CD4-positive, alpha-beta memory T cell (primary cell): ENCODE measurements around the gene ERICH4. TPM values are rescaled to one million over a fixed set of nuclear protein-coding genes. Genes with fewer than 3 reads are reported as not detected.
A peak's percentile ranks its signal among the peaks of the same experiment; 100 is the strongest.
"Not testable (repeated sequence)": the region's sequence is repeated elsewhere in the genome, so short reads cannot be mapped to it uniquely, and the experiment has no call there.

Source experiments
- CTCF ChIA-PET: fragments of 350-600 bp; sonication (Branson Sonifier 250); formaldehyde crosslinking; loops from one replicate; lab custom pipeline; 2021; ENCODE audit warnings: inconsistent platforms; ENCODE audit not compliant: partially characterized antibody; lab: Charles Lee
- POLR2A ChIA-PET: fragments of 350-600 bp; sonication (Branson Sonifier 250); formaldehyde crosslinking; loops from one replicate; lab custom pipeline; 2021; ENCODE audit not compliant: partially characterized antibody; lab: Charles Lee
- DNase-seq, 5 donors: peaks; one replicate each; pipeline versions ENCODE4 v3.0.0 to v3.0.0-alpha.2; 2020 to 2022; ENCODE audit warnings: mixed read lengths in 1 of 5
- H3K27ac ChIP-seq: one replicate; pipeline ENCODE4 v1.7.0; 2013; ENCODE audit warnings: low read depth, low read length
- H3K27me3 ChIP-seq: 2 replicates; pipeline ENCODE4 v1.7.0; 2013; ENCODE audit warnings: mild to moderate bottlenecking, low read length, moderate library complexity; ENCODE audit not compliant: insufficient read depth
- H3K36me3 ChIP-seq: 2 replicates; pipeline ENCODE4 v1.7.0; 2013; ENCODE audit warnings: mild to moderate bottlenecking, low read length, moderate library complexity; ENCODE audit not compliant: insufficient read depth
- H3K4me1 ChIP-seq: 2 replicates; pipeline ENCODE4 v1.7.0; 2013; ENCODE audit warnings: mild to moderate bottlenecking, low read length, moderate library complexity; ENCODE audit not compliant: insufficient read depth
- H3K4me3 ChIP-seq, 2 donors: one replicate each; pipeline ENCODE4 v1.7.0; 2013; ENCODE audit warnings: low read length in 2 of 2, mild to moderate bottlenecking in 1 of 2
- H3K9me3 ChIP-seq, 2 donors: one replicate each; pipeline ENCODE4 v1.7.0; 2013; ENCODE audit warnings: low read length in 2 of 2, control low read depth in 1 of 2; ENCODE audit not compliant: control insufficient read depth in 1 of 2
- H3K27ac Mint-ChIP-seq, 7 donors: one replicate each; pipeline ENCODE4 v1.8.0; 2020 to 2021; ENCODE audit warnings: mixed read lengths in 7 of 7, mild to moderate bottlenecking in 6 of 7, inconsistent platforms in 3 of 7, moderate library complexity in 3 of 7
- H3K27me3 Mint-ChIP-seq, 2 donors: one replicate each; pipeline ENCODE4 v1.8.0; 2020 to 2021; ENCODE audit warnings: mixed read lengths in 2 of 2
- H3K36me3 Mint-ChIP-seq, 2 donors: one replicate each; pipeline ENCODE4 v1.8.0; 2020 to 2021; ENCODE audit warnings: mixed read lengths in 2 of 2, inconsistent platforms in 1 of 2, mild to moderate bottlenecking in 1 of 2
- H3K4me1 Mint-ChIP-seq, 4 donors: one replicate each; pipeline ENCODE4 v1.8.0; 2020 to 2021; ENCODE audit warnings: mixed read lengths in 4 of 4, mild to moderate bottlenecking in 1 of 4
- H3K4me3 Mint-ChIP-seq, 8 donors: one replicate each; pipeline ENCODE4 v1.8.0; 2020 to 2021; ENCODE audit warnings: mixed read lengths in 8 of 8, mild to moderate bottlenecking in 7 of 8, moderate library complexity in 6 of 8, inconsistent platforms in 3 of 8
- H3K9me3 Mint-ChIP-seq, 8 donors: one replicate each; pipeline ENCODE4 v1.8.0; 2020 to 2021; ENCODE audit warnings: mixed read lengths in 8 of 8, mild to moderate bottlenecking in 5 of 8, inconsistent platforms in 3 of 8, moderate library complexity in 1 of 8
- intact Hi-C: fragments of 100-400 bp; cut with micrococcal nuclease; formaldehyde crosslinking; loops from one replicate; pipeline ENCODE4 v1.15.1; 2023
- polyA plus RNA-seq, 2 donors: library from polyadenylated mRNA; unstranded; fragments of 300-500 nt; fragmentation: Illumina TruSeq; gene quantifications; one replicate each; pipeline ENCODE4 v1.2.3, GENCODE V29; 2021
- total RNA-seq, 2 experiments: library from RNA; stranded (reverse); gene quantifications; one replicate each; pipeline ENCODE4 v1.2.3, GENCODE V29; 2021

The ERICH4 gene
- total and polyA plus RNA-seq, 4 experiments from 2014 or later: not detected

GRCh38 chr19:41408846-41409245 lies 34.1 kb upstream of the ERICH4 start:
- peak overlapping the region in 2 of 7 donors; percentile 10 to 77 for H3K27ac Mint-ChIP-seq
- peaks cover 12 to 32% of the 10 kb centered on the region in 2 donors for H3K36me3 Mint-ChIP-seq
- CTCF ChIA-PET, H3K27me3 ChIP-seq, H3K4me3 Mint-ChIP-seq, H3K27me3 Mint-ChIP-seq, H3K4me1 ChIP-seq, H3K9me3 ChIP-seq, intact Hi-C loops, H3K9me3 Mint-ChIP-seq, H3K4me3 ChIP-seq, DNase-seq, H3K27ac ChIP-seq: not testable (repeated sequence)
- POLR2A ChIA-PET: interaction anchor here (1.4 to 2.1 kb wide), 2 partner anchors 12 to 51 kb away, joined by 3 to 4 read pairs; no protein-coding TSS in a partner anchor
- peaks cover 8 to 21% (median 15%) of the 10 kb centered on the region in 4 donors for H3K4me1 Mint-ChIP-seq
- peaks cover 25% of the 10 kb centered on the region for H3K36me3 ChIP-seq

GRCh38 chr19:41409288-41409687 lies 33.7 kb upstream of the ERICH4 start:
- Histone ChIP-seq H3K4me3 (no peak overlapping the region), H3K4me1 (peaks cover 4% of the 10 kb centered on the region), H3K9me3 (no peaks in the 10 kb centered on the region), H3K27me3 (no peaks in the 10 kb centered on the region), H3K27ac (no peak overlapping the region), H3K36me3 (peaks cover 29% of the 10 kb centered on the region)
- Mint-ChIP-seq H3K4me1 (peaks cover 8 to 21% (median 15%) of the 10 kb centered on the region in 4 donors), H3K36me3 (peaks cover 12 to 34% of the 10 kb centered on the region in 2 donors), H3K27me3 (no peaks in the 10 kb centered on the region), H3K27ac (peak overlapping the region in 3 of 7 donors; percentile 19 to 87 (median 29)), H3K4me3 (no peak overlapping the region), H3K9me3 (no peaks in the 10 kb centered on the region)
- ChIA-PET CTCF (interaction anchor here (1.0 kb wide), 1 partner anchor 22 kb away, joined by 3 read pairs; no protein-coding TSS in a partner anchor), POLR2A (interaction anchor here (1.4 to 2.1 kb wide), 2 partner anchors 11 to 51 kb away, joined by 3 to 4 read pairs; no protein-coding TSS in a partner anchor)
- DNase-seq: no peak
- intact Hi-C loops: no loop called here

GRCh38 chr19:41410336-41411054 lies 32.5 kb upstream of the ERICH4 start:
- POLR2A ChIA-PET: no interaction called here
- H3K4me3 ChIP-seq: no peak overlapping the region
- intact Hi-C loops: no loop called here
- no peak for DNase-seq
- H3K27me3 ChIP-seq: no peaks in the 10 kb centered on the region
- H3K4me1 ChIP-seq: peaks cover 4% of the 10 kb centered on the region
- H3K4me3 Mint-ChIP-seq: no peak overlapping the region
- no peaks in the 10 kb centered on the region for H3K9me3 Mint-ChIP-seq
- no peaks in the 10 kb centered on the region for H3K27me3 Mint-ChIP-seq
- peaks cover 17 to 38% of the 10 kb centered on the region in 2 donors for H3K36me3 Mint-ChIP-seq
- H3K27ac Mint-ChIP-seq: peak overlapping the region in 1 of 7 donors; percentile 54
- H3K36me3 ChIP-seq: peaks cover 41% of the 10 kb centered on the region
- no peak overlapping the region for H3K27ac ChIP-seq
- H3K9me3 ChIP-seq: no peaks in the 10 kb centered on the region
- CTCF ChIA-PET: interaction anchor here (1.0 kb wide), 1 partner anchor 21 kb away, joined by 3 read pairs; no protein-coding TSS in a partner anchor
- H3K4me1 Mint-ChIP-seq: peaks cover 7 to 21% (median 15%) of the 10 kb centered on the region in 4 donors

- Histone ChIP-seq H3K4me3 (no peak overlapping the region), H3K4me1 (peaks cover 4% of the 10 kb centered on the region), H3K36me3 (peaks cover 43% of the 10 kb centered on the region), H3K27me3 (no peaks in the 10 kb centered on the region), H3K9me3 (no peaks in the 10 kb centered on the region), H3K27ac (no peak overlapping the region)
- POLR2A ChIA-PET: interaction anchor here (1.4 kb wide), 1 partner anchor 137 kb away, joined by 3 read pairs; no protein-coding TSS in a partner anchor
- Mint-ChIP-seq H3K4me3 (peak overlapping the region in 1 of 8 donors; percentile 36), H3K27me3 (no peaks in the 10 kb centered on the region), H3K9me3 (no peaks in the 10 kb centered on the region), H3K4me1 (peaks cover 7 to 21% (median 15%) of the 10 kb centered on the region in 4 donors), H3K27ac (no peak overlapping the region), H3K36me3 (peaks cover 17 to 42% of the 10 kb centered on the region in 2 donors)
- DNase-seq: no peak
- CTCF ChIA-PET: no interaction called here
- intact Hi-C loops: no loop called here
These were observed 31.6 kb upstream of the ERICH4 start for GRCh38 chr19:41411100-41411967.

- ChIA-PET CTCF (no interaction called here), POLR2A (interaction anchor here (1.4 kb wide), 1 partner anchor 136 kb away, joined by 3 read pairs; no protein-coding TSS in a partner anchor)
- no peaks in the 10 kb centered on the region for H3K27me3 ChIP-seq
- no peak for DNase-seq
- H3K4me3 ChIP-seq: no peak overlapping the region
- H3K36me3 ChIP-seq: peaks cover 49% of the 10 kb centered on the region
- H3K9me3 ChIP-seq: no peaks in the 10 kb centered on the region
- peaks cover 7 to 20% (median 13%) of the 10 kb centered on the region in 4 donors for H3K4me1 Mint-ChIP-seq
- no peak overlapping the region for H3K4me3 Mint-ChIP-seq
- H3K36me3 Mint-ChIP-seq: peaks cover 17 to 42% of the 10 kb centered on the region in 2 donors
- no peaks in the 10 kb centered on the region for H3K9me3 Mint-ChIP-seq
- intact Hi-C loops: no loop called here
- H3K4me1 ChIP-seq: peaks cover 4% of the 10 kb centered on the region
- no peak overlapping the region for H3K27ac ChIP-seq
- peak overlapping the region in 1 of 7 donors; percentile 84 for H3K27ac Mint-ChIP-seq
- no peaks in the 10 kb centered on the region for H3K27me3 Mint-ChIP-seq
These were observed 31.0 kb upstream of the ERICH4 start for GRCh38 chr19:41411968-41412265.

GRCh38 chr19:41412953-41413352 lies 30.0 kb upstream of the ERICH4 start:
- Mint-ChIP-seq H3K9me3 (no peaks in the 10 kb centered on the region), H3K27ac (peak overlapping the region in 1 of 7 donors; percentile 14), H3K4me3 (no peak overlapping the region), H3K4me1 (peaks cover 6 to 14% (median 10%) of the 10 kb centered on the region in 4 donors), H3K27me3 (no peaks in the 10 kb centered on the region), H3K36me3 (peaks cover 21 to 45% of the 10 kb centered on the region in 2 donors)
- Histone ChIP-seq H3K27me3 (no peaks in the 10 kb centered on the region), H3K4me1 (peaks cover 4% of the 10 kb centered on the region), H3K36me3 (peaks cover 56% of the 10 kb centered on the region), H3K9me3 (no peaks in the 10 kb centered on the region), H3K27ac (no peak overlapping the region), H3K4me3 (no peak overlapping the region)
- ChIA-PET POLR2A (interaction anchor here (1.4 kb wide), 1 partner anchor 135 kb away, joined by 3 read pairs; no protein-coding TSS in a partner anchor), CTCF (no interaction called here)
- intact Hi-C loops: no loop called here
- no peak for DNase-seq

- Histone ChIP-seq H3K36me3 (peaks cover 65% of the 10 kb centered on the region), H3K27ac (no peak overlapping the region), H3K27me3 (no peaks in the 10 kb centered on the region), H3K4me3 (no peak overlapping the region), H3K9me3 (no peaks in the 10 kb centered on the region), H3K4me1 (peaks cover 4% of the 10 kb centered on the region)
- Mint-ChIP-seq H3K9me3 (no peaks in the 10 kb centered on the region), H3K27ac (no peak overlapping the region), H3K4me3 (no peak overlapping the region), H3K36me3 (peaks cover 26 to 54% of the 10 kb centered on the region in 2 donors), H3K4me1 (peaks cover 6 to 13% (median 10%) of the 10 kb centered on the region in 4 donors), H3K27me3 (no peaks in the 10 kb centered on the region)
- ChIA-PET POLR2A (no interaction called here), CTCF (no interaction called here)
- no peak for DNase-seq
- intact Hi-C loops: no loop called here
These were observed 29.0 kb upstream of the ERICH4 start for GRCh38 chr19:41413947-41414346.
